RWPE1 (cell line): ENCODE results near the gene DNAJC30.
"Not testable (repeated sequence)": the region's sequence is repeated elsewhere in the genome, so short reads cannot be mapped to it uniquely, and the experiment has no call there.

Experiments used
- CTCF ChIA-PET: fragments of 350-600 bp; sonication (Branson Sonifier 250); formaldehyde crosslinking; extraction: SDS; loops from one replicate; lab custom pipeline; 2021; lab: Yijun Ruan, JAX
- POLR2A ChIA-PET: fragments of 400-600 bp; formaldehyde crosslinking; extraction: SDS; loops from one replicate; lab custom pipeline; 2020; ENCODE audit warnings: antibody characterized with exemption; ENCODE audit not compliant: low non-redundant PET; lab: Yijun Ruan, JAX
- DNase-seq: peaks from one replicate; pipeline ENCODE4 v3.0.0; 2012; ENCODE audit warnings: low spot score
- H3K27ac ChIP-seq: fragments of 450-650 bp; 2 replicates; pipeline ENCODE4 v1.5.1; 2017
- CTCF ChIP-seq: fragments of 450-650 bp; conservative IDR thresholded peaks from 2 replicates; pipeline ENCODE4 v1.5.1; 2017; ENCODE audit warnings: low read depth, mild to moderate bottlenecking

Gene DNAJC30

GRCh38 chr7:73659983-73660382 is 23.3 kb downstream of the DNAJC30 start:
- ChIA-PET POLR2A (no interaction called here), CTCF (interaction anchor here (1.0 kb wide), 1 partner anchor 8 kb away, joined by 3 read pairs; no protein-coding TSS in a partner anchor)
- TF ChIP-seq CTCF, result no peak
- DNase-seq, result no peak
- H3K27ac ChIP-seq, result no peak overlapping the region

GRCh38 chr7:73655309-73655708 is 27.9 kb downstream of the DNAJC30 start:
- POLR2A ChIA-PET, H3K27ac ChIP-seq, DNase-seq: not testable (repeated sequence)
- CTCF ChIA-PET, result interaction anchor here (0.8 kb wide), 1 partner anchor 49 kb away, joined by 3 read pairs; no protein-coding TSS in a partner anchor

- TF ChIP-seq CTCF, result no peak
- ChIA-PET POLR2A (interaction anchor here (0.6 kb wide), 1 partner anchor 13 kb away, joined by 6 read pairs; no protein-coding TSS in a partner anchor), CTCF (interaction anchor here (0.7 to 1.8 kb wide), 2 partner anchors 15 to 366 kb away, joined by 3 to 6 read pairs; partner anchors contain the start of gene VPS37D)
Measured at GRCh38 chr7:73652541-73652949, 30.7 kb downstream of the DNAJC30 start.

GRCh38 chr7:73650524-73650923 is 32.7 kb downstream of the DNAJC30 start:
- ChIA-PET POLR2A (no interaction called here), CTCF (no interaction called here)
- TF ChIP-seq CTCF, result no peak
- DNase-seq, result no peak
- H3K27ac ChIP-seq, result no peak overlapping the region

More at GRCh38 chr7:73652541-73652949, 30.7 kb downstream of the DNAJC30 start:
- DNase-seq, result no peak
- no peak overlapping the region for H3K27ac ChIP-seq

GRCh38 chr7:73649576-73649975 is 33.7 kb downstream of the DNAJC30 start:
- TF ChIP-seq CTCF, result no peak
- no peak overlapping the region for H3K27ac ChIP-seq
- ChIA-PET POLR2A (no interaction called here), CTCF (no interaction called here)
- no peak for DNase-seq

GRCh38 chr7:73648593-73649332 is 34.5 kb downstream of the DNAJC30 start:
- no peak overlapping the region for H3K27ac ChIP-seq
- POLR2A ChIA-PET, result no interaction called here
- TF ChIP-seq CTCF, result no peak
- CTCF ChIA-PET, result no interaction called here
- no peak for DNase-seq
